Sigmoid colon (tissue), 7 donors: Measurements from ENCODE around the gene RNU1-2. TPM values are rescaled to one million over a fixed set of nuclear protein-coding genes. Genes with fewer than 3 reads are reported as not detected.
"Not testable (repeated sequence)": the region's sequence is repeated elsewhere in the genome, so short reads cannot be mapped to it uniquely, and the experiment has no call there.

Experiments
- DNase-seq: peaks from one replicate; pipeline ENCODE4 v3.0.0-alpha.2; 2019
- H3K27ac ChIP-seq, 4 donors: fragments of 200-600 bp; sonication (generic); one replicate each; pipeline ENCODE4 v1.5.1; 2016 to 2019; ENCODE audit warnings: mild to moderate bottlenecking in 1 of 4
- H3K27me3 ChIP-seq, 3 donors: fragments of 200-600 bp; sonication (generic); one replicate each; pipeline ENCODE4 v1.5.1; 2019; ENCODE audit warnings: mild to moderate bottlenecking in 1 of 3
- H3K36me3 ChIP-seq, 4 donors: fragments of 200-600 bp; sonication (generic); one replicate each; pipeline ENCODE4 v1.5.1; 2016 to 2019
- H3K4me1 ChIP-seq, 4 donors: fragments of 200-600 bp; sonication (generic); one replicate each; pipeline ENCODE4 v1.5.1; 2017 to 2019
- H3K4me3 ChIP-seq, 4 donors: fragments of 200-600 bp; sonication (generic); one replicate each; pipeline ENCODE4 v1.5.1; 2017 to 2019; ENCODE audit warnings: mild to moderate bottlenecking in 2 of 4, moderate library complexity in 1 of 4
- H3K9me3 ChIP-seq, 4 donors: fragments of 200-600 bp in 3 of 4; sonication (generic) in 3 of 4; one replicate each; pipeline versions ENCODE4 v1.5.1 to v1.6.1; 2013 to 2019
- CTCF ChIP-seq, 4 experiments: fragments of 450-650 bp in 3 of 4; fragments of 200-600 bp in 1 of 4; IDR thresholded peaks; one replicate each; pipeline ENCODE4 v1.5.1; 2016 to 2019; ENCODE audit warnings: antibody characterized with exemption in 4 of 4, mild to moderate bottlenecking in 3 of 4, moderate library complexity in 2 of 4
- EP300 ChIP-seq, 4 donors: sonication (generic); formaldehyde crosslinking; IDR thresholded peaks; one replicate each; pipeline ENCODE4 v1.6.1; 2017; ENCODE audit warnings: antibody characterized with exemption in 4 of 4
- POLR2A ChIP-seq, 2 donors: fragments of 450-650 bp; IDR thresholded peaks; one replicate each; pipeline ENCODE4 v1.6.1; 2016; ENCODE audit warnings: antibody characterized with exemption in 2 of 2, mild to moderate bottlenecking in 2 of 2, moderate library complexity in 2 of 2
- POLR2AphosphoS5 ChIP-seq, 4 donors: sonication (generic); formaldehyde crosslinking; IDR thresholded peaks; one replicate each; pipeline ENCODE4 v1.6.1; 2017; ENCODE audit warnings: antibody characterized with exemption in 4 of 4
- WGBS, 2 donors: extraction: QIAGEN DNeasy Blood & Tissue Kit; methylation state at CpG; one replicate each; pipeline ENCODE4 v1.1.7; 2013; 5-methylcytosine and 5-hydroxymethylcytosine counted together
- intact Hi-C: fragments of 100-400 bp; cut with DNase I; formaldehyde crosslinking; loops from one replicate; pipeline ENCODE4 v1.15.1; 2023
- polyA plus RNA-seq, 3 donors: library from polyadenylated mRNA; stranded (reverse); fragments of 200-250 nt; gene quantifications; one replicate each; pipeline ENCODE4 v1.2.3, GENCODE V29; 2013
- total RNA-seq, 4 donors: library from RNA; depleted of rRNA; stranded (reverse); fragments of >200 nt; gene quantifications; one replicate each; pipeline ENCODE4 v1.1.0, GENCODE V29; 2016
- donor health status: healthy with polysubstance abuse.
- donor health status: Bipolar disorder and iron deficiency.
- donor health status: healthy.

RNU1-2 gene
- total and polyA plus RNA-seq, 7 donors: under 0.01 TPM; not detected in 3

GRCh38 chr1:16906873-16907272 is 11.1 kb downstream of the RNU1-2 start:
- no peak overlapping the region for H3K4me3 ChIP-seq
- no peaks in the 10 kb centered on the region for H3K36me3 ChIP-seq
- H3K27ac ChIP-seq: peak overlapping the region in 1 of 4 donors; percentile 91
- TF ChIP-seq POLR2A (IDR thresholded peaks at IDR 0.05): no peak
- no peak for TF ChIP-seq CTCF (IDR thresholded peaks at IDR 0.05)
- TF ChIP-seq POLR2AphosphoS5 (IDR thresholded peaks at IDR 0.05): no peak
- no peak for TF ChIP-seq EP300 (IDR thresholded peaks at IDR 0.05)
- H3K27me3 ChIP-seq: no peaks in the 10 kb centered on the region
- 91 to 93% methylated on average over 4 of the region's 4 CpGs for WGBS, 2 donors
- H3K4me1 ChIP-seq: peaks cover 0 to 26% (median 20%) of the 10 kb centered on the region in 4 donors
- intact Hi-C loops: no loop called here
- DNase-seq: no peak
- no peaks in the 10 kb centered on the region for H3K9me3 ChIP-seq

GRCh38 chr1:16907870-16908758 is 12.3 kb downstream of the RNU1-2 start:
- Histone ChIP-seq H3K36me3 (no peaks in the 10 kb centered on the region), H3K27ac (no peak overlapping the region), H3K4me1 (peaks cover 0 to 23% (median 17%) of the 10 kb centered on the region in 4 donors), H3K27me3 (no peaks in the 10 kb centered on the region), H3K9me3 (no peaks in the 10 kb centered on the region), H3K4me3 (no peak overlapping the region)
- DNase-seq: no peak
- intact Hi-C loops: no loop called here
- TF ChIP-seq POLR2A (IDR thresholded peaks at IDR 0.05): no peak
- no peak for TF ChIP-seq POLR2AphosphoS5 (IDR thresholded peaks at IDR 0.05)
- TF ChIP-seq EP300 (IDR thresholded peaks at IDR 0.05): no peak
- TF ChIP-seq CTCF (IDR thresholded peaks at IDR 0.05): no peak
- 87 to 89% methylated on average over 15 of the region's 15 CpGs for WGBS, 2 donors

GRCh38 chr1:16911851-16912721 is 16.3 kb downstream of the RNU1-2 start:
- H3K27ac ChIP-seq, H3K27me3 ChIP-seq, H3K36me3 ChIP-seq, H3K4me3 ChIP-seq, H3K9me3 ChIP-seq: not testable (repeated sequence)
- peak; percentile 62 for DNase-seq
- 90 to 91% methylated on average over 8 of the region's 8 CpGs for WGBS, 2 donors
- peaks cover 0 to 33% (median 18%) of the 10 kb centered on the region in 4 donors for H3K4me1 ChIP-seq
- intact Hi-C loops: loop anchor here (5.0 to 10.0 kb wide), 2 partner anchors 297 to 625 kb away; partner anchors contain the start of genes ARHGEF10L and NBPF1

GRCh38 chr1:16912742-16913141 is 17.0 kb downstream of the RNU1-2 start:
- Histone ChIP-seq H3K4me1 (peaks cover 0 to 33% (median 18%) of the 10 kb centered on the region in 4 donors), H3K27ac (peak overlapping the region in 1 of 4 donors; percentile 80)
- not testable (repeated sequence) for H3K27me3 ChIP-seq, H3K36me3 ChIP-seq, H3K9me3 ChIP-seq, H3K4me3 ChIP-seq
- WGBS, 2 donors: 64 to 74% methylated on average over 8 of the region's 8 CpGs
- peak; percentile 64 for DNase-seq
- intact Hi-C loops: loop anchor here (5.0 to 10.0 kb wide), 2 partner anchors 298 to 625 kb away; partner anchors contain the start of genes ARHGEF10L and NBPF1

- Histone ChIP-seq H3K27ac (peak overlapping the region; percentile 77 to 88 (median 82)), H3K4me1 (peaks cover 0 to 33% (median 18%) of the 10 kb centered on the region in 4 donors), H3K36me3 (no peaks in the 10 kb centered on the region), H3K27me3 (no peaks in the 10 kb centered on the region), H3K4me3 (peak overlapping the region; percentile 38 to 96 (median 83)), H3K9me3 (no peaks in the 10 kb centered on the region)
- peak; percentile 74 for DNase-seq
- WGBS, 2 donors: 37 to 45% methylated on average over 36 of the region's 36 CpGs
- TF ChIP-seq POLR2AphosphoS5 (IDR thresholded peaks at IDR 0.05) (no peak), CTCF (IDR thresholded peaks at IDR 0.05) (no peak), EP300 (IDR thresholded peaks at IDR 0.05) (no peak), POLR2A (IDR thresholded peaks at IDR 0.05) (no peak)
- intact Hi-C loops: loop anchor here (5.0 to 10.0 kb wide), 2 partner anchors 299 to 624 kb away; partner anchors contain the start of genes ARHGEF10L and NBPF1
Observed at GRCh38 chr1:16913181-16913832, 17.5 kb downstream of the RNU1-2 start.
